ENCODE results near the gene GPX7.

- no peak for TF ChIP-seq POLR2A (IDR thresholded peaks at IDR 0.05)
- no peak for TF ChIP-seq CTCF (IDR thresholded peaks at IDR 0.05)
These were observed 30.4 kb upstream of the GPX7 start for GRCh38 chr1:52571783-52572182.

Data from prostate gland (tissue), 2 donors.